HEK293 (cell line): ENCODE data around the gene PDHB.

Experiments
- CTCF ChIA-PET: fragments of 350-600 bp; formaldehyde crosslinking; extraction: SDS; loops from one replicate; lab custom pipeline; 2021; ENCODE audit warnings: antibody characterized with exemption; lab: Yijun Ruan, JAX
- POLR2A ChIA-PET: fragments of 300-600 bp; formaldehyde crosslinking; extraction: SDS; loops from one replicate; lab custom pipeline; 2020; ENCODE audit warnings: antibody characterized with exemption, inconsistent platforms; lab: Yijun Ruan, JAX
- H3K27ac ChIP-seq: fragments of 200-500 bp; sonication (Bioruptor generic); 2 replicates; pipeline ENCODE4 v1.5.1; 2014; ENCODE audit warnings: low read depth, low read length, control low read depth, inconsistent platforms; ENCODE audit errors: extremely low read depth
- H3K36me3 ChIP-seq, 2 experiments: fragments of 200-500 bp in 1 of 2; sonication (Bioruptor generic) in 1 of 2; 1 replicate in 1 of 2; 2 replicates in 1 of 2; pipeline ENCODE4 v1.5.1; 2014 to 2017; ENCODE audit warnings: inconsistent platforms in 2 of 2, low read length in 2 of 2; ENCODE audit not compliant: control insufficient read depth in 2 of 2, insufficient read depth in 1 of 2
- H3K4me1 ChIP-seq: fragments of 200-500 bp; sonication (Bioruptor generic); 2 replicates; pipeline ENCODE4 v1.5.1; 2014; ENCODE audit warnings: mild to moderate bottlenecking, low read length, inconsistent platforms; ENCODE audit not compliant: control insufficient read depth, insufficient read depth
- H3K4me3 ChIP-seq: 2 replicates; pipeline ENCODE4 v1.5.1; 2011; ENCODE audit warnings: low read depth, mild to moderate bottlenecking, control low read depth, low read length, moderate library complexity
- H3K9me3 ChIP-seq: fragments of 200-500 bp; sonication (Bioruptor generic); 2 replicates; pipeline ENCODE4 v1.5.1; 2014; ENCODE audit warnings: low read depth, low read length, inconsistent platforms; ENCODE audit not compliant: control insufficient read depth, insufficient read depth
- IKZF3 ChIP-seq: fragments of 450-650 bp; IDR thresholded peaks from 2 replicates; pipeline ENCODE4 v1.5.0; 2018; ENCODE audit warnings: missing biosample characterization, mild to moderate bottlenecking, missing genetic modification characterization, moderate library complexity
- KLF16 ChIP-seq: fragments of 450-650 bp; formaldehyde crosslinking; IDR thresholded peaks from 2 replicates; pipeline ENCODE4 v1.5.1; 2017; ENCODE audit warnings: missing biosample characterization, missing genetic modification characterization
- PBX3 ChIP-seq: sonication (generic); formaldehyde crosslinking; IDR thresholded peaks from 2 replicates; pipeline ENCODE4 v1.8.1; 2022; ENCODE audit warnings: mild to moderate bottlenecking, moderate library complexity, missing genetic modification reagents
- PRDM6 ChIP-seq: fragments of 450-650 bp; formaldehyde crosslinking; IDR thresholded peaks from 2 replicates; pipeline ENCODE4 v1.5.1; 2017; ENCODE audit warnings: missing biosample characterization, missing genetic modification characterization
- SCRT1 ChIP-seq: fragments of 450-650 bp; formaldehyde crosslinking; IDR thresholded peaks from 2 replicates; pipeline ENCODE4 v1.5.1; 2016; ENCODE audit warnings: missing biosample characterization, missing genetic modification characterization, borderline replicate concordance
- TSHZ1 ChIP-seq: fragments of 450-650 bp; formaldehyde crosslinking; IDR thresholded peaks from 2 replicates; pipeline ENCODE4 v1.5.1; 2016; ENCODE audit warnings: missing biosample characterization, missing genetic modification characterization, borderline replicate concordance
- ZBTB1 ChIP-seq: fragments of 450-650 bp; formaldehyde crosslinking; IDR thresholded peaks from 2 replicates; pipeline ENCODE4 v1.5.1; 2016; ENCODE audit warnings: missing biosample characterization, missing genetic modification characterization
- ZBTB10 ChIP-seq: fragments of 450-650 bp; formaldehyde crosslinking; IDR thresholded peaks from 2 replicates; pipeline ENCODE4 v1.5.1; 2016; ENCODE audit warnings: missing biosample characterization, missing genetic modification characterization
- ZNF132 ChIP-seq: fragments of 450-650 bp; formaldehyde crosslinking; IDR thresholded peaks from 2 replicates; pipeline ENCODE4 v1.5.1; 2017; ENCODE audit warnings: missing biosample characterization, missing genetic modification characterization, borderline replicate concordance
- ZNF169 ChIP-seq: fragments of 450-650 bp; formaldehyde crosslinking; IDR thresholded peaks from 2 replicates; pipeline ENCODE4 v1.5.1; 2016; ENCODE audit warnings: missing biosample characterization, missing genetic modification characterization
- ZNF214 ChIP-seq: fragments of 450-650 bp; formaldehyde crosslinking; IDR thresholded peaks from 2 replicates; pipeline ENCODE4 v1.5.1; 2017; ENCODE audit warnings: missing biosample characterization, mild to moderate bottlenecking, missing genetic modification characterization, borderline replicate concordance
- ZNF223 ChIP-seq: fragments of 450-650 bp; formaldehyde crosslinking; IDR thresholded peaks from 2 replicates; pipeline ENCODE4 v1.5.1; 2016; ENCODE audit warnings: missing biosample characterization, missing genetic modification characterization
- ZNF302 ChIP-seq: fragments of 450-650 bp; formaldehyde crosslinking; IDR thresholded peaks from 2 replicates; pipeline ENCODE4 v1.5.1; 2016; ENCODE audit warnings: missing biosample characterization, missing genetic modification characterization, low read depth
- ZNF324 ChIP-seq: fragments of 450-650 bp; formaldehyde crosslinking; IDR thresholded peaks from 2 replicates; pipeline ENCODE4 v1.5.1; 2016; ENCODE audit warnings: missing biosample characterization, missing genetic modification characterization
- ZNF521 ChIP-seq: fragments of 450-650 bp; formaldehyde crosslinking; IDR thresholded peaks from 2 replicates; pipeline ENCODE4 v1.5.1; 2017; ENCODE audit warnings: missing biosample characterization, mild to moderate bottlenecking, missing genetic modification characterization
- ZNF530 ChIP-seq: fragments of 450-650 bp; formaldehyde crosslinking; IDR thresholded peaks from 2 replicates; pipeline ENCODE4 v1.5.1; 2016; ENCODE audit warnings: low read depth, missing biosample characterization, missing genetic modification characterization
- ZNF548 ChIP-seq: fragments of 450-650 bp; formaldehyde crosslinking; IDR thresholded peaks from 2 replicates; pipeline ENCODE4 v1.5.1; 2016; ENCODE audit warnings: missing biosample characterization, missing genetic modification characterization
- ZNF747 ChIP-seq: fragments of 450-650 bp; formaldehyde crosslinking; IDR thresholded peaks from 2 replicates; pipeline ENCODE4 v1.5.1; 2016; ENCODE audit warnings: missing biosample characterization, missing genetic modification characterization
- ZNF785 ChIP-seq: fragments of 450-650 bp; formaldehyde crosslinking; IDR thresholded peaks from 2 replicates; pipeline ENCODE4 v1.5.1; 2016; ENCODE audit warnings: missing biosample characterization, missing genetic modification characterization

Gene PDHB

GRCh38 chr3:58391156-58391865 lies 42.3 kb downstream of the PDHB start:
- peaks cover 0 to 39% of the 10 kb centered on the region in 2 experiments; a peak in 1 of 3 replicates for H3K36me3 ChIP-seq
- H3K9me3 ChIP-seq, result no peaks in the 10 kb centered on the region
- no peaks in the 10 kb centered on the region for H3K4me1 ChIP-seq
- no peak for TF ChIP-seq ZNF747
- no peak for TF ChIP-seq ZNF324 (tag by site-specific recombination)
- TF ChIP-seq, all 188 proteins: peak for 0
- POLR2A ChIA-PET, result no interaction called here
- Histone ChIP-seq H3K27ac (no peak overlapping the region), H3K4me3 (no peak overlapping the region)
- CTCF ChIA-PET, result no interaction called here

- no peak for TF ChIP-seq ZBTB1
- no peak for TF ChIP-seq ZNF785
- no peak for TF ChIP-seq ZNF548 (tag by site-specific recombination)
- no peak for TF ChIP-seq ZNF521 (tag by site-specific recombination)
- Histone ChIP-seq H3K9me3 (no peaks in the 10 kb centered on the region), H3K4me1 (no peaks in the 10 kb centered on the region), H3K4me3 (no peak overlapping the region), H3K36me3 (peaks cover 0 to 36% of the 10 kb centered on the region in 2 experiments; a peak in 1 of 3 replicates), H3K27ac (no peak overlapping the region)
- ChIA-PET CTCF (interaction anchor here (0.5 to 0.6 kb wide), 3 partner anchors 68 to 203 kb away, joined by 3 read pairs; no protein-coding TSS in a partner anchor), POLR2A (no interaction called here)
Observed at GRCh38 chr3:58388550-58389091, 45.0 kb downstream of the PDHB start.

GRCh38 chr3:58387650-58388546 lies 45.7 kb downstream of the PDHB start:
- ChIA-PET CTCF (interaction anchor here (0.6 kb wide), 1 partner anchor 203 kb away, joined by 3 read pairs; no protein-coding TSS in a partner anchor), POLR2A (no interaction called here)
- Histone ChIP-seq H3K4me3 (no peak overlapping the region), H3K36me3 (peaks cover 0 to 39% of the 10 kb centered on the region in 2 experiments; a peak in 1 of 3 replicates), H3K27ac (no peak overlapping the region), H3K4me1 (no peaks in the 10 kb centered on the region), H3K9me3 (no peaks in the 10 kb centered on the region)
- TF ChIP-seq ZNF302 (tag by site-specific recombination), result no peak
- no peak for TF ChIP-seq ZNF169 (tag by site-specific recombination)
- TF ChIP-seq TSHZ1 (tag by site-specific recombination), result no peak
- TF ChIP-seq PRDM6 (tag by site-specific recombination), result no peak
- TF ChIP-seq ZNF214, result no peak
- TF ChIP-seq ZNF530 (tag by site-specific recombination), result no peak
- TF ChIP-seq ZBTB10, result no peak
- no peak for TF ChIP-seq KLF16 (tag by site-specific recombination)
- TF ChIP-seq SCRT1, result no peak
- TF ChIP-seq ZNF223 (tag by site-specific recombination), result no peak
- TF ChIP-seq ZNF132 (tag by site-specific recombination), result no peak
- no peak for TF ChIP-seq PBX3 (CRISPR knock-in tag)
- no peak for TF ChIP-seq IKZF3
